ENCODE results near the gene FNTB. TPM values are rescaled to one million over a fixed set of nuclear protein-coding genes. Genes with fewer than 3 reads are reported as not detected.

FNTB gene
- total RNA-seq, 1 experiment from 2014 or later, result 26.7 TPM

DNA sequence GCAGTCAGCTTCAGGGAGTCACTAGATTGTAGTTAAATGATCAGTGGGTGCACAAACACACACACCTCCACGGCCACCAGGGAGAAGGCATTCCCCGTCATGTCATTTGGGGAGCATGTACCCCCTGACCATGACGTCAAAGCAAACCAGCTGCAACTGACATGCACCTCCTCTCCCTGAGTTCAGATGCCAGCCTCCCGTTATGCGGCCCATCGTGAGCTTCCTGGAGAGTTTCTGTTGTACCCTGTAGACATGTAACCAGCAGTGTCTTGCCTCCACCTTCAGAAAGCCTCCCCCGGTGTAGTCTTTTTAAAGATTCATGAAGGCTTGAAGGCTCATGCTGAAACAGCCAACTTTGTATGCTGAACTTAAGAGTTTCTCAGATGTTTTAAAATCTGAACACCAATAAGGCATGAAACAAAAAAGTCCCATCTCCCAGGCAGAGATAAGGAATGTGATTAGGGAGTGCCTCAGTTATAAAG lies 54.8 kb downstream of the FNTB start (continued):
- TF ChIP-seq SP1 (IDR thresholded peaks at IDR 0.05; ENCODE audit: low read depth) (no peak), POLR2A (IDR thresholded peaks at IDR 0.05; ENCODE audit: borderline replicate concordance, extremely low read depth, insufficient read depth, insufficient read length) (no peak), POLR2AphosphoS5 (IDR thresholded peaks at IDR 0.05; ENCODE audit: low read depth, low read length) (no peak), FOSL1 (IDR thresholded peaks at IDR 0.05; ENCODE audit: low read depth) (no peak), JUND (IDR thresholded peaks at IDR 0.05) (no peak), RAD21 (IDR thresholded peaks at IDR 0.05; ENCODE audit: low read depth) (no peak), EZH2 (IDR thresholded peaks at IDR 0.05) (no peak), CEBPB (IDR thresholded peaks at IDR 0.05; ENCODE audit: low read depth) (no peak), TCF7L2 (IDR thresholded peaks at IDR 0.05; ENCODE audit: borderline replicate concordance, extremely low read depth, insufficient read depth, insufficient read length) (no peak)
- TF ChIP-seq, protein P1, sequence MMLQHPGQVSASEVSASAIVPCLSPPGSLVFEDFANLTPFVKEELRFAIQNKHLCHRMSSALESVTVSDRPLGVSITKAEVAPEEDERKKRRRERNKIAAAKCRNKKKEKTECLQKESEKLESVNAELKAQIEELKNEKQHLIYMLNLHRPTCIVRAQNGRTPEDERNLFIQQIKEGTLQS (IDR thresholded peaks at IDR 0.05), result no peak
- TF ChIP-seq, protein P2, sequence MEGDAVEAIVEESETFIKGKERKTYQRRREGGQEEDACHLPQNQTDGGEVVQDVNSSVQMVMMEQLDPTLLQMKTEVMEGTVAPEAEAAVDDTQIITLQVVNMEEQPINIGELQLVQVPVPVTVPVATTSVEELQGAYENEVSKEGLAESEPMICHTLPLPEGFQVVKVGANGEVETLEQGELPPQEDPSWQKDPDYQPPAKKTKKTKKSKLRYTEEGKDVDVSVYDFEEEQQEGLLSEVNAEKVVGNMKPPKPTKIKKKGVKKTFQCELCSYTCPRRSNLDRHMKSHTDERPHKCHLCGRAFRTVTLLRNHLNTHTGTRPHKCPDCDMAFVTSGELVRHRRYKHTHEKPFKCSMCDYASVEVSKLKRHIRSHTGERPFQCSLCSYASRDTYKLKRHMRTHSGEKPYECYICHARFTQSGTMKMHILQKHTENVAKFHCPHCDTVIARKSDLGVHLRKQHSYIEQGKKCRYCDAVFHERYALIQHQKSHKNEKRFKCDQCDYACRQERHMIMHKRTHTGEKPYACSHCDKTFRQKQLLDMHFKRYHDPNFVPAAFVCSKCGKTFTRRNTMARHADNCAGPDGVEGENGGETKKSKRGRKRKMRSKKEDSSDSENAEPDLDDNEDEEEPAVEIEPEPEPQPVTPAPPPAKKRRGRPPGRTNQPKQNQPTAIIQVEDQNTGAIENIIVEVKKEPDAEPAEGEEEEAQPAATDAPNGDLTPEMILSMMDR (IDR thresholded peaks at IDR 0.05 in 2 of 3, conservative IDR thresholded peaks at IDR 0.05 in 1 of 3; ENCODE audit: borderline replicate concordance in 1 of 3, insufficient read depth in 1 of 3, low read depth in 2 of 3, low read length in 2 of 3), result no peak

DNA sequence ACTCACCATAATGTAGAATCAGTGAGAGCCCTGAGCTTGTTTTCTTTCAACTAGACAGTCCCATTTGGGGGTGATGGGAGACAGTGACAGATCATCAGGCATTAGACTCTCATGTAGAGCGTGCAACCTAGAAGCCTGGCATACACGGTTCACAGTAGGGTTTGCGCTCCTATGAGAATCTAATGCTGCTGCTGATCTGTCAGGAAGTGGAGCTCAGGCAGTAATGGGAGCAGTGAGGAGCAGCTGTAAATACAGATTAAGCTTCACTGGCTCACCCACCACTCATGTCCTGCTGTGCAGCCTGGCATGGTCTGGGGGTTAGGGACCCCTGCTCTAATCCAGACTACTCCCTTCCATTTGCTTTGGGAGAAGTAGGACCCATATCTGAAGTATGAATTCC lies 55.6 kb downstream of the FNTB start:
- no peaks in the 10 kb centered on the region for H3K79me2 ChIP-seq (ENCODE audit: insufficient read depth, low read length)
- no peaks in the 10 kb centered on the region for H3K9me3 ChIP-seq (ENCODE audit: control insufficient read depth in 1 of 2, insufficient read depth in 1 of 2, low read depth in 1 of 2, low read length in 2 of 2)
- H4K20me1 ChIP-seq (ENCODE audit: insufficient read depth), result no peaks in the 10 kb centered on the region
- peaks cover 6 to 12% of the 10 kb centered on the region in 2 experiments for H3K4me1 ChIP-seq (ENCODE audit: control insufficient read depth in 1 of 2, insufficient read depth in 2 of 2, low read length in 2 of 2)
- TF ChIP-seq SIN3A (IDR thresholded peaks at IDR 0.05; ENCODE audit: low read depth), result no peak
- H2AFZ ChIP-seq (ENCODE audit: low read depth, low read length, poor library complexity, severe bottlenecking), result no peak overlapping the region
- no peak for DNase-seq (ENCODE audit: low read depth, low spot score)
- no peak overlapping the region for H3K4me2 ChIP-seq (ENCODE audit: low read length)
- H3K9me2 ChIP-seq (ENCODE audit: insufficient read depth), result no peaks in the 10 kb centered on the region
- intact Hi-C loops (cut with micrococcal nuclease), result no loop called here
- H3K27me3 ChIP-seq (ENCODE audit: insufficient read depth, low read length), result no peaks in the 10 kb centered on the region
- RAD21 ChIA-PET (ENCODE audit: low non-redundant PET in 1 of 2, low total read pairs in 2 of 2, uncharacterized antibody in 2 of 2, unreplicated experiment in 2 of 2), result no interaction called here
- no peak overlapping the region for H3K27ac ChIP-seq (ENCODE audit: low read depth, low read length)
- ATAC-seq, result no peak
- no peak overlapping the region for H3K9ac ChIP-seq (ENCODE audit: low read length)
- BruUV-seq (replicated peaks), result no TSS peak
- H3K4me3 ChIP-seq (replicated peaks in 1 of 2; ENCODE audit: low read depth in 1 of 2, low read length in 2 of 2), result no peak overlapping the region
- H3K36me3 ChIP-seq (ENCODE audit: control insufficient read depth in 1 of 2, insufficient read depth in 2 of 2, low read length in 2 of 2), result peaks cover 5 to 18% of the 10 kb centered on the region in 2 experiments; a peak in 3 of 4 replicates
- CTCF ChIA-PET, result no interaction called here
- POLR2A ChIA-PET, result no interaction called here
